Measurements from ENCODE around the gene PHPT1. TPM values are rescaled to one million over a fixed set of nuclear protein-coding genes. Genes with fewer than 3 reads are reported as not detected.

The PHPT1 gene
- total and polyA plus RNA-seq, 2 donors (not counting 1 experiment from before 2014, with no cell fraction given) = 99.6 to 190 TPM

DNA sequence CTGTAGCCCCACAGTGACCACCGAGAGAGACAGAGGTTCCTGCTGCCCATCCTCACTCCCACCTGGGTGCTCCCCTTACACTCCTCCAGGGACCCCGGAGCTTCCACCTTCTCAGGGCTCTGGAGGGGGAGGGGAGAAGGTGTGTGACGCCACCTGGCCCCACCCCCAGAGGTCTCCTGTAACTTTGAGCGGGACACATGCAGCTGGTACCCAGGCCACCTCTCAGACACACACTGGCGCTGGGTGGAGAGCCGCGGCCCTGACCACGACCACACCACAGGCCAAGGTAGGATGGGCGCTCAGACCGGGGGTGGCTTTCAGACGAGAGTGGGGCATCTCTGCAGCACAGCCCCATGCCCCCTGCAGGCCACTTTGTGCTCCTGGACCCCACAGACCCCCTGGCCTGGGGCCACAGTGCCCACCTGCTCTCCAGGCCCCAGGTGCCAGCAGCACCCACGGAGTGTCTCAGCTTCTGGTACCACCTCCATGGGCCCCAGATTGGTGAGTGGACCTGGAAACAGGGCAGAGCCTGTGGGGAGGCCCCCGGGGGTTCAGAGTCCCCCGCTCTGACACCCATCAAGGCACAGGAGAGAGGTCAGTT, 7.4 kb downstream of the PHPT1 start:
- Histone ChIP-seq H3K27me3 (ENCODE audit: control insufficient read depth, insufficient read depth, low read length) (no peaks in the 10 kb centered on the region), H3K79me2 (ENCODE audit: control insufficient read depth, insufficient read depth, low read length) (no peaks in the 10 kb centered on the region), H3K4me2 (ENCODE audit: extremely low read depth, insufficient read depth, low read length) (no peak overlapping the region), H3K9me3 (ENCODE audit: control insufficient read depth, insufficient read depth, low read depth, low read length) (no peaks in the 10 kb centered on the region), H3K9ac (ENCODE audit: insufficient read depth, low read length) (no peak overlapping the region), H3K4me1 (ENCODE audit: control insufficient read depth, extremely low read depth, insufficient read depth, low read length) (peaks cover 2% of the 10 kb centered on the region), H3K27ac (ENCODE audit: insufficient read depth, low read length) (no peak overlapping the region), H2AFZ (ENCODE audit: low read length) (no peak overlapping the region), H4K20me1 (ENCODE audit: control insufficient read depth, extremely low read depth, insufficient read depth, low read length) (no peaks in the 10 kb centered on the region), H3K36me3 (ENCODE audit: control insufficient read depth, insufficient read depth, low read length) (peaks cover 15% of the 10 kb centered on the region), H3K4me3 (replicated peaks in 1 of 4; ENCODE audit: control extremely low read depth in 1 of 4, insufficient read depth in 1 of 4, low read depth in 3 of 4, low read length in 4 of 4) (no peak overlapping the region)
- no peak for DNase-seq (ENCODE audit: low read depth in 2 of 2)
- TF ChIP-seq, protein P1, sequence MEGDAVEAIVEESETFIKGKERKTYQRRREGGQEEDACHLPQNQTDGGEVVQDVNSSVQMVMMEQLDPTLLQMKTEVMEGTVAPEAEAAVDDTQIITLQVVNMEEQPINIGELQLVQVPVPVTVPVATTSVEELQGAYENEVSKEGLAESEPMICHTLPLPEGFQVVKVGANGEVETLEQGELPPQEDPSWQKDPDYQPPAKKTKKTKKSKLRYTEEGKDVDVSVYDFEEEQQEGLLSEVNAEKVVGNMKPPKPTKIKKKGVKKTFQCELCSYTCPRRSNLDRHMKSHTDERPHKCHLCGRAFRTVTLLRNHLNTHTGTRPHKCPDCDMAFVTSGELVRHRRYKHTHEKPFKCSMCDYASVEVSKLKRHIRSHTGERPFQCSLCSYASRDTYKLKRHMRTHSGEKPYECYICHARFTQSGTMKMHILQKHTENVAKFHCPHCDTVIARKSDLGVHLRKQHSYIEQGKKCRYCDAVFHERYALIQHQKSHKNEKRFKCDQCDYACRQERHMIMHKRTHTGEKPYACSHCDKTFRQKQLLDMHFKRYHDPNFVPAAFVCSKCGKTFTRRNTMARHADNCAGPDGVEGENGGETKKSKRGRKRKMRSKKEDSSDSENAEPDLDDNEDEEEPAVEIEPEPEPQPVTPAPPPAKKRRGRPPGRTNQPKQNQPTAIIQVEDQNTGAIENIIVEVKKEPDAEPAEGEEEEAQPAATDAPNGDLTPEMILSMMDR (conservative IDR thresholded peaks at IDR 0.05 in 1 of 2, IDR thresholded peaks at IDR 0.05 in 1 of 2; ENCODE audit: low read depth in 1 of 2, low read length in 2 of 2) = no peak
- TF ChIP-seq EZH2 (IDR thresholded peaks at IDR 0.05; ENCODE audit: low read length, missing control alignments) = no peak

DNA sequence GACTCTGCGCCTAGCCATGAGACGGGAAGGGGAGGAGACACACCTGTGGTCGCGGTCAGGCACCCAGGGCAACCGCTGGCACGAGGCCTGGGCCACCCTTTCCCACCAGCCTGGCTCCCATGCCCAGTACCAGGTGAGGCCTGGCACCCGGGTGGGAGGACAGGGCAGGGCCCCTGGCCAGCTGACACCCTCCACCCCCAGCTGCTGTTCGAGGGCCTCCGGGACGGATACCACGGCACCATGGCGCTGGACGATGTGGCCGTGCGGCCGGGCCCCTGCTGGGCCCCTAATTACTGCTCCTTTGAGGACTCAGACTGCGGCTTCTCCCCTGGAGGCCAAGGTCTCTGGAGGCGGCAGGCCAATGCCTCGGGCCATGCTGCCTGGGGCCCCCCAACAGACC, 8.0 kb downstream of the PHPT1 start:
- Histone ChIP-seq H3K27ac (ENCODE audit: insufficient read depth, low read length) (no peak overlapping the region), H3K27me3 (ENCODE audit: control insufficient read depth, insufficient read depth, low read length) (no peaks in the 10 kb centered on the region)
- no peak for DNase-seq (ENCODE audit: low read depth in 2 of 2)

DNA sequence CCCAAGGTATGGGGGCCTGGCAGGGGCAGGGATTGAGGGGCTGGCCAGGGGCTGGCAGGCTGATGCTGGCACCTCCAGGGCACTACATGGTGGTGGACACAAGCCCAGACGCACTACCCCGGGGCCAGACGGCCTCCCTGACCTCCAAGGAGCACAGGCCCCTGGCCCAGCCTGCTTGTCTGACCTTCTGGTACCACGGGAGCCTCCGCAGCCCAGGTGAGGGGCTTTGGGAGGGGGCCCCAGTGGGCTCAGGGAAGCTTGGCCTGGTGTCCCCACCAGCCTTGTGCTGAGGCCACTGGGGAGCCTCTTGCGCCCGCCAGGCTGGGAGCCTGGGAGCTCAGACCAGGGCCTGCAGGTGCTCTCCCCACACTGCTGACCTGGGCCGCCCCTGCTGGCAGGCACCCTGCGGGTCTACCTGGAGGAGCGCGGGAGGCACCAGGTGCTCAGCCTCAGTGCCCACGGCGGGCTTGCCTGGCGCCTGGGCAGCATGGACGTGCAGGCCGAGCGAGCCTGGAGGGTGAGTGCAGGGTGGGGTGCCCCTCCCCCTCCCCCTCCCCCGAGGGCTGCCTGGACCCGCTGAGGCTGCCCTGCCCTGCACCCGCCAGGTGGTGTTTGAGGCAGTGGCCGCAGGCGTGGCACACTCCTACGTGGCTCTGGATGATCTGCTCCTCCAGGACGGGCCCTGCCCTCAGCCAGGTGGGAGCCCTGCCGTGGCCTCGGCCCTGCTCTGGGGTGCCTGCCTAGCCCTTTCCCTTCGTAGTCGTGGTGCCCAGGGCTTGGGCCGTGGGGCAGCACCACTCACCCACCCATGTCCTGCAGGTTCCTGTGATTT, 8.6 kb downstream of the PHPT1 start:
- H3K27me3 ChIP-seq (ENCODE audit: control insufficient read depth, insufficient read depth, low read length) = no peaks in the 10 kb centered on the region
- H3K36me3 ChIP-seq (ENCODE audit: control insufficient read depth, insufficient read depth, low read length) = peaks cover 22% of the 10 kb centered on the region
- H3K4me3 ChIP-seq (replicated peaks in 1 of 4; ENCODE audit: control extremely low read depth in 1 of 4, insufficient read depth in 1 of 4, low read depth in 3 of 4, low read length in 4 of 4) = no peak overlapping the region
- H3K9ac ChIP-seq (ENCODE audit: insufficient read depth, low read length) = no peak overlapping the region
- H4K20me1 ChIP-seq (ENCODE audit: control insufficient read depth, extremely low read depth, insufficient read depth, low read length) = no peaks in the 10 kb centered on the region
- H3K79me2 ChIP-seq (ENCODE audit: control insufficient read depth, insufficient read depth, low read length) = no peaks in the 10 kb centered on the region
- no peaks in the 10 kb centered on the region for H3K9me3 ChIP-seq (ENCODE audit: control insufficient read depth, insufficient read depth, low read depth, low read length)
- H3K4me1 ChIP-seq (ENCODE audit: control insufficient read depth, extremely low read depth, insufficient read depth, low read length) = peaks cover 2% of the 10 kb centered on the region
- H3K4me2 ChIP-seq (ENCODE audit: extremely low read depth, insufficient read depth, low read length) = no peak overlapping the region
- no peak overlapping the region for H2AFZ ChIP-seq (ENCODE audit: low read length)
- H3K27ac ChIP-seq (ENCODE audit: insufficient read depth, low read length) = no peak overlapping the region
- no peak for TF ChIP-seq EZH2 (IDR thresholded peaks at IDR 0.05; ENCODE audit: low read length, missing control alignments)
- TF ChIP-seq, protein P1 (conservative IDR thresholded peaks at IDR 0.05 in 1 of 2, IDR thresholded peaks at IDR 0.05 in 1 of 2; ENCODE audit: low read depth in 1 of 2, low read length in 2 of 2) = no peak
- no peak for DNase-seq (ENCODE audit: low read depth in 2 of 2)

More for the DNA sequence above, 8.0 kb downstream of the PHPT1 start:
- Histone ChIP-seq H3K9ac (ENCODE audit: insufficient read depth, low read length) (no peak overlapping the region), H2AFZ (ENCODE audit: low read length) (no peak overlapping the region), H3K79me2 (ENCODE audit: control insufficient read depth, insufficient read depth, low read length) (no peaks in the 10 kb centered on the region), H3K36me3 (ENCODE audit: control insufficient read depth, insufficient read depth, low read length) (peaks cover 17% of the 10 kb centered on the region), H3K4me3 (replicated peaks in 1 of 4; ENCODE audit: control extremely low read depth in 1 of 4, insufficient read depth in 1 of 4, low read depth in 3 of 4, low read length in 4 of 4) (no peak overlapping the region), H4K20me1 (ENCODE audit: control insufficient read depth, extremely low read depth, insufficient read depth, low read length) (no peaks in the 10 kb centered on the region), H3K4me2 (ENCODE audit: extremely low read depth, insufficient read depth, low read length) (no peak overlapping the region), H3K4me1 (ENCODE audit: control insufficient read depth, extremely low read depth, insufficient read depth, low read length) (peaks cover 2% of the 10 kb centered on the region), H3K9me3 (ENCODE audit: control insufficient read depth, insufficient read depth, low read depth, low read length) (no peaks in the 10 kb centered on the region)
- TF ChIP-seq EZH2 (IDR thresholded peaks at IDR 0.05; ENCODE audit: low read length, missing control alignments) = no peak
